NCI-H345 treated with DMSO at 0.1 percent for 48 hours (cell line): ENCODE results near the gene C7orf57.
"Not testable (repeated sequence)": the region's sequence is repeated elsewhere in the genome, so short reads cannot be mapped to it uniquely, and the experiment has no call there.

Source experiments
- DNase-seq: peaks from one replicate; lab custom pipeline; 2025; ENCODE audit not compliant: unreplicated experiment; lab: John Stamatoyannopoulos, UW

The C7orf57 gene

DNA sequence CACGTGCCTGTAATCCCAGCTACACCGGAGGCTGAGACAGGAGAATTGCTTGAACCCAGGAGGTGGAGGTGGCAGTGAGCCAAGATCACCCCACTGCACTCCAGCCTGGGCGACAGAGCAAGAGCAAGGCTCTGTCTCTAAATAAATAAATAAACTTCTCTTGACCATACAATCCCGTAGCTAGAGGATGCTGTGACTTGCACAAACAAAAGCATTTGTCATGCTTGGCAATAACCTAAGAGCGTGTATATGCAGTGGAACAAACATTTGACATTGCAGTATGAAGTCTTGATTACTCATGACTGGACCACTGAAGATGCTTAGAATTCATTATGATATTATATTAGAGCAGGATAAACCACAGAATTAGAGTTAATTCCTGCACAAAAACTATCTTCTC lies 1.4 kb upstream of the C7orf57 start:
- DNase-seq = peak; percentile 75

DNA sequence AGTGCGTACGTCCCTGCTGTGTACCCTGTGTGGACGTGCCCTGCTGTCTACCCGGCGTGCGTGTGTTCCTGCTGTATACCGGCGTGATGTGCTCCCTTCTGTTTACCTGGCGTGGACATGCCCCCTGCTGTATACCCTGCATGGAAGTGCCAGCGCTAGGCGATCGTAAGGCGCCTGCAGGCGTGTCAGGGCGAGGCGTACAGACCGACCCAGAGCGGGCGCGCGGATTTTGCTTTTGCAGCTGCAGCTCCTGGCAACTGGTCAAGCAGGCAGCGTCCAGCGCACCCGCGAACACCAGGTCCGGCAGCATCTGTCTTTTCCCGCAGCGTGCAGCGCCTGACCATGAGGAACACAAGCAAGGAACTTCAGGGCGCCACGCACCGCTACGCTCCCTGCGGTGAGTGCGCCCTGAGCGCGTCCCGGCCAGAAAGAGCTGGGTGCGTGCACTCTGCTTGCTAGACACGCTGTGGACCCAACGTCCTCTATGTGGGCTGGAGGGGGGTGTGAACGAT lies 680 bp downstream of the C7orf57 start:
- DNase-seq = no peak

DNA sequence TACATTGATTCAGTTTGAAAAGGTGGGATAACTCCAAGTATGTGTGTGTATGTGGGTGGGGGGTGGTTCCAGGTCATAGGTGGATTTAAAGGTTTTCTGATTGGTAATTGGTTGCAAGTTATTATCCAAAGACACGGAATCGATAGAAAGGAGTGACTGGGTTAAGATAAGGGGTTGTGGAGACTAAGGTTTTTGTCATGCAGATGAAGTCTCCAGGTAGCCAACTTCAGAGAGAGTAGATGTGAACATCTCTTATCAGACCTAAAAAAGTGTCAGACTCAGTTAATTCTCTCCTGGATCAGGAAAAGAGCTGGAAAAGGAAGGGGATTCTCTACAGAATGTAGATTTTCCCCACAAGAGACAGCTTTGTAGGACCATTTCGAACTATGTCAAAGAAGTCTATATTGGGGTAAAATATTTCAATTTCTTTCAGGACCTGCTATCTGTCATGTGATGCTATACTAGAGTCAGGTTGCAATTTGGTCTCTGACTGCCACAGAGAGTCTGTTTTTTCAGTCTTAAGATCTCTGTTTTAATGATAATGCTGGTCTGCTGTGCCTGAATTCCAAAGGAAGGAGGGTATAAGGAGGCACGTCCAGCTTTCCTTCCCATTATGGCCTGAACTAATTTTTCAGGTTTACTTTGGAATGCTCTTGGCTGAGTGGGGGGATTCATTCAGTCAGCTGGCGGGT lies 3.6 kb downstream of the C7orf57 start:
- DNase-seq = no peak

DNA sequence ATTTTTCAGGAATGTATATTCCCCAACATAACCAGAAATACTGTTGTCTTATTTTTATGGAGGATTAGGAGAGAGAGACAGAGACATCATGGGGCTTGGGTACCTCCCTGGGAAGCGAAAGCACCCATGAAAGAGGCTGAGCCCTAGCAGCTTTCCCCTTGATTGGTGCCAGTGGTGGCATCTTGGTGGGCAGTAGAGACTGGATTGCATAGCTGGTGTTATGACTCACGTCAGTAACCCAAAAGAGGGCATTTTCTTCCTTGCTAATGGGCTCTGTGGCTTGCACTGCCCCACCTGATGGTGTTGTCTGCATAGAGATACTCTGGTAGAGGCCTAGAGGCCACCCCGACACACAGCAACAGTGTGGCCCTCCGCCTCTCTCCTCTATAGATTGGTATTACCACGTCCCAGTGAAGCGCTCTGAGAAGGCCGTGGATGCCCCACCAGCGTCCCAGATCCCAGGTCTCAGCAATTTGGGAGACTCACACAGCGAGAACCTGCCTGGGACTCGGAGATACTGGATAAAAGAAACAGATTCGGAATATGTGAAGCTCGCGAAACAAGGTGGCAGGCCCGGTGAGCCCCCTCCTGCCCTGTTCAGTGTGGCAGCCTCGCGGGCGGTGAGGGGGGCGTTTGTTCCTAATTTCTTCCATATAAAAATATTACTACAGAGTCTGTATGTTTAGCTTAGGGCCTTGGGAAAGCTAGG lies 5.8 kb downstream of the C7orf57 start:
- DNase-seq = no peak

DNA sequence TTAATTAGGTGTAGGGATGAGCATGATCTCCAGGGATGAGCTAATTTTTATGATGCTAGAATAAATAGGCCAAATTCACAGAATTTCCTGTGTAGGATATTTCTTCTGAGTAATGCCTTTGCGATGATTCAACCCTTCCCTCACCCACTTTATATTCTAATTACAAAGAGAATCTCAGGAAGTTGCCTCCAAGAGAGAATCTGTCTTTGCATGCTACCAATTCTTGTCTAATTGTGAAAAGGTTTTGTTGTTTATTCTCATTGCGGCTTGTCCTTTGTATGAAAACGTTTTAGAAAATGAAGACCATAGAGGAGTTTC lies 6.3 kb downstream of the C7orf57 start:
- DNase-seq = no peak

DNA sequence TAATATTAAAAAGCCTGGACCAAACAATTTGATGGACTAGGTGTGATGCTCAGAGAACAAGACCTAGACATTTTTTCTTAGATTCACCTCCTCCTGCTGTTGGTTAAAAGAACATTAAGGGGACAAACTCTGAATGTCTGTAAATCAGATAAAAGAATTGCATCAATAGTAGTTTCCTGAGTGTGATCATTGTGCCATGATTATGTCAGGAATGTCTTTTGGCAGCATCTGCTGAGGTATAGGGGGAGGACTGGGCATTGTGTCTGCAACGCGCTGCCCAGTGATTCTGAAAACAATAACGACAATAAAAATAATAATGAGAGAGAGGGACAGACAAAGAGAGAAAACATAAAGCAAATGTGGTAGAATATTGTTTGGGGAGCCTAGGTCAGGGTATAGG lies 6.9 kb downstream of the C7orf57 start:
- DNase-seq = no peak

DNA sequence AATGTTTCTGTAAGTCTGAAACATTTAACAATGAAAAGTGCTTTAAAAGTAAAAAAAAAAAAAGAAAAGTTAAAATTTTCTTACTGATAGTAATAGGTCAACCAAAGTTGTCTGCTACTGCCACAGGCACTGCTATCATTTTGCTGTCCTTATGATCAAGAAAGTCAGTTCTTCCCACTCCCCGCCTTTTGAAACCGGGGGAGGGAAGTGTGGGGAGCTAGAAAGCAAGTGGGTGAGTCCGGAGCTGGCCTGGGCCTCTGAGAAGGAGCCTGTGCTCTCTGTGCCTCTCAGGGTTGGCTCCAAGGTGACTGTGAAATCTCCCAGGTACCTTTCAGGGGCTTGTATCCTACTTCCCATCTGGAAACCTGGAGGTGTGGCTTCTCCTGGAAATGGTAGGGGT lies 7.3 kb downstream of the C7orf57 start:
- no peak for DNase-seq

DNA sequence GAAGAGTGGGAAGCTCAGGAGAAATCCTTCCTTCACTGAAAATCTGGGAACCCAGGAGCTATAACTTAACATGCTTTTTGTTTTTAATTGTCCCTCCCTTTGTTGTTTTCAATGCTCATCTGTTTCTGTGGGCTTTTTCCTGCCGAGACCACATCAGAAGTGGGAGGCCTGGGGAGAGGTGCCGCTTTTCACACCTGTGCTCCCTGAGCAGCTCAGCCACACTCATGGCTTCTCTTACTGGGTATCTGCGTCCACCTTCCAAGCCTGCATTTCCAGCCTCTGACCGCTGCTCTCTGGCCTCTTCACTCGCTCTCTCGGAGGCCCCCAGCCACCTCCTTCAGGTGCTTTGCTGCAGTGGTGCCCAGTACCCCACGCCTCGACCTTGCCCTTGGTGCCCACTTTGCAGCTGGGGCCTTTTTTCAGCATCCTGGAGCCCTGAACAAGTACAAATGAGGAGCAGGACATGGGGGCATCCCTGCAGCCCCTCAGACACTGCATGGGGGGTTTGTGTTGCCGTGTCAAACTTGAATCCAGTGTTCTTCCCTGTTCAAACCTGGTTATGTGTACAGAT lies 9.9 kb downstream of the C7orf57 start:
- DNase-seq = no peak

DNA sequence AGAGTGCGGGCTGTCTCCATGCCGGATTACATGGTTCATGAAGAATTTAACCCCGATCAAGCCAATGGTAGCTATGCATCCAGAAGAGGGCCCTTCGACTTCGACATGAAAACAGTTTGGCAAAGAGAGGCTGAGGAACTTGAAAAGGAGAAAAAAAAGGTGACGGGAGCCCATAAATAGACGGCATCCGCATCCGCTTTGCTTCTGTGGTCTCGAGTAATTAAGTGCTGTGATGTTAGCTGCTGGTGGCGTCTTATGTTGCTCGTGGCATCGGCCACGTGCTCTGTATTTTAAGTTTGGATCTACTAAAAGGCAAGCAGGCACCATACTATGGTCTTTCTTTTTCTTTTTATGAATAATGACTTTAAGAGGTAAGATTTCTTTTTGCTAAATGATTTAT lies 11.1 kb downstream of the C7orf57 start:
- no peak for DNase-seq

DNA sequence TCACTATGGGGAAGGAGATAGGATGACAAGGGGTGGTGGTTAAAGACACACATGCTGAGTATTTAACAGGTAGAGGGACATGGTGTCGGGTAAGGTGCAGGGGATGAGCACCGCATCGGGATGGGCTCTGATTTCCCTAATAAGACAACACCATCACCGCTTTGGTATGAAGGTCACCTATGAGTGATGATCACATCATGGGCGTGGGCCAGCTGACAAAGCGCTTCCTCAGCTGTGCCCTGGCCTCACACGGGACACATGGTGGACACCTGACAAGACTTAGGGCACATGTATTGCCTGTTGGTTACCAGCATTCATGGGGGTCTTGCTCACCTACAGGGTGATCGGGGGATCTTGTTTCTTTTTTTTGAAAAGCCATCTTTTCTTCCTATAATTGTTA lies 12.8 kb downstream of the C7orf57 start:
- DNase-seq = no peak

DNA sequence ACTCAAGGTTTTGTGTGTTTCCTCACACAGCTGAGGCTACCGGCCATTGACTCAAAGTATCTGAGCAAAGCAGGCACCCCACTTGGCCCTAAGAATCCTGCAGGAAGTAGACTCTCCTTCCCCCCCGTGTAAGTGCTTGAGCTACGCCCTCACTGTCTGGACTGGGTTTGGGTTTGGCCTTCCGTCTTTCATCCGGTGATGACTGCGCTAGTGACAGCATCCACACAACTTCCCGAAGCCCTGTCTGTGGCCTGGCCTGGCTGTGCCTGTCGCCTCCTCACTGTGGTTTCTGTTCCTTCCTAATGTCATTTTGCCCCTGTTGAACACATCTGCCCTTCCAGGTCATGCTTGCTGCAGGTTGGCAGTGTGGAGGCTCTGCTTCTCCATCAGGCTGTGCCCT lies 14.5 kb downstream of the C7orf57 start:
- DNase-seq = no peak

DNA sequence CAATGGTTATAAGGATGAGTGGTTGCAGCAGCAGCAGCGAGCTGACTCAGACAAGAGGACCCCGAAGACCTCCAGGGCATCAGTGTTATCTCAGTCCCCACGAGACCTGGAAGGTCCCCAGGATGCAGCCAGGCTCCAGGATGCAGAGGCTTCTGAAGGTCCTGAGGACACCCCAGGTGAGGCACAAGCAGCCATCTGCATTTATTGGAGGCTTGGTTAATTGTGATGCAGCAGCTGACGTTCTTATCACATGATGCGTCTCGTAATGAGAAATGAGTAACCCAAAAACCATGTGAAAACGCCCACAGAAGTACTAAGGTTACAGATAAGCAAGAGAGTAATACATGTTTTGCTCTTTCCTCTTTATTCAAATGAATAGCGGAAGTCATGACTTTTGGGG lies 17.4 kb downstream of the C7orf57 start:
- no peak for DNase-seq

DNA sequence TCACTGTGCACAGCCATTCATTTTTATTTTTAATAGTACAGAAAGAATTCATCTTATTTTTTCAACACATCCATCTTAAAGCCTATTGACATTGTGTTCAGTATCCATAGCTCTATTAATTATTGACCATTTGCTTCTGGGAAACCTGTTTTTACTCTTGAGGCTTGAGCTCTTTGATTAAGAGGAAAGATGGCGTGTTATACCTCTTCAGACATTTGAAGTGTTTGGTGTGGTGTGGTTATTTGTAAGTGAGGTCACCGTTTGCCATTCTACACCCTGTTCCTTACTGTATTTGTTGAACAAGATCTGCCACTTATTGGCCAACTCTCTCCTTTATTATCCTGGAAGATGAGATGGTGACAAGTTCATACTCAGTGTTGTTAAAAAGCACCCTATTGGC lies 18.4 kb downstream of the C7orf57 start:
- no peak for DNase-seq

DNA sequence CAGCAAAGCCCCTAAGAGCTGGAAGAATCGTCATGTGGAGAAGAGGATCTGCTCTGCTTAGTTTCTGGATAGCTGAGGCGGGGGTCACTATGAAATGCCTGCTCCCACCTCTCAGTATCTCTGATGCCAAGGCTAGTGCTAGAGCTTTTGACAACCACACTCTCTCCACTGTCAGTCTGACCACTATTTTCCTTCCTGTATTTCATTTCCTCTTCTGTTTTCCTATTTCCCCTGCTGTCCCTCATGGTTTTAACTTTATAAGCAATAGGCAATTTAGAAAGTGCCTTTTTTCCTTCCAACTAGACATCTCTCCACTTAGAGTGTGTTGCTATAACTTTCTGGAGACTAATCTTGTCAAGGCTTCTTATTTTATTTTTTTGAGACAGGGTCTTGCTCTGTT lies 23.6 kb downstream of the C7orf57 start:
- no peak for DNase-seq

DNA sequence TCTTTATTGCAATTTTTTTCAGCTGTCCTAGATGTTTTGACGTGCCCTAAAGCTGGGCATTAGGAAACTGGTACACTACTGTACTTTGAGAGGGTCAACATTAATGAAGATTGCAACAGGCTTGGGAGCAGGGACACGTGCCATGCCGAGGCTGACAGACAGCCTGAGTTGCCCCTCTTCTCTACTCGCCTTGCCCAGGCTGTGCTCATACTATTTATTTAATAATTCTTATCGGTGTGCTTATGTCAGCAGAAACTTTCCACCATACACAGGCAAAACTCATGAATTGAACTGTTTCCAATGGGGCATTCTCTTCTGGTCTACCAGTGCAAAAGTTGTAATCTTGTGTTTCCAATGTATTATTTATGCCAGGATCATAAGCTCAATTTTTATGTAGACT lies 24.4 kb downstream of the C7orf57 start:
- DNase-seq = no peak

DNA sequence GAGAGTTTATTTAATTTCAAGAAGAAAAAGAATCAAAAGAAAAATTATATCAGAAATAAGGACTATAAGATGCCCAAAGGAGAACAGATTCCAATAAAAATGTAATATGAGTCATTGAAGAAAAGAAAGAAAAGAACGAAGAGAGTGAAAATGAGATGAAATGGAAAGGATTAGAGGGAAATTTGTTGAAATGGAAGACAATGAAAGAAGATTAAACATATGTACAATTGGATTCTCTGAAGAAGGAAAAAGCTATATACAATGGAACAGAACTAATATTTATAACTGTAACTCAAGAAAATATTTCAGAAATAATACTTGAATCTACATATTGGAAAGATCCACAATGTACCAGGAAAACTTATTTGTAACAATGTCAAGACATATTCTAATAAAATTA lies 28.6 kb downstream of the C7orf57 start:
- DNase-seq = no peak

DNA sequence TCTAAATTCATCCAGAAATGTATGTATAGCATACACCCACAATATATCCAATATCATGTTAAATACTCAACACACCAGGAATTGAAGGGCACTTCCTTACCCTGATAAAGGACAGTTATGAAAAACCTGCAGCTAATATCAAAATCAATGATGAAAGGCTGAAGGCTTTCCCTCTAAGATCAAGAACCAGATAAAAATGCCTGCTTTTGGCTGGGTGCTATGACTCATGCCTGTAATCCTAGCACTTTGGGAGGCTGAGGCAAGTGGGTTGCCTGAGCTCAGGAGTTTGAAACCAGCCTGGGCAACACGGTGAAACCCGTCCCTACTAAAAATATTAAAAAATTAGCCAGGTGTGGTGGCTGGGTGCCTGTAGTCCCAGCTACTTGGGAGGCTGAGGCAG lies 32.1 kb downstream of the C7orf57 start:
- DNase-seq = no peak

DNA sequence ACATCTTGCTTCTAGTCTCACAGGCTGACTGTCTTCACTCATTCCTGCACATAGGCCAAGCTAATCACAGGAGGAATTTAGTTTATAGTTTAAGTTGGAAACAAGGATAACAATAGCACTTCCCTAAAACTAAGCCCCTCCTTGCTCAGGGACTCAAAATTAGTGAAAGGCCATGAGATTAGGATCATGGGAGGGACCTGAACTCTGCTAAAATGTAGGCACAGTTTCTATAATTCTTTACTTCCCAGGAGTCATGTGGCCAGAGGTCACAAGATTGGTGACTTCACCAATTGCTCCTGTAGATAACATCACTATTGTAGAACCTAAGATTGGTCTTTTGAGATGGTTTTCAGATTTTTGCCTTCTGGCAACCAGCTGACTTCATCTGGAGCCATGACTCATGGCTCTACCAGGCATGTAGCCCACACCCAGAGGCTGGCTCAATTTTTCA lies 38.9 kb downstream of the C7orf57 start:
- DNase-seq = no peak

DNA sequence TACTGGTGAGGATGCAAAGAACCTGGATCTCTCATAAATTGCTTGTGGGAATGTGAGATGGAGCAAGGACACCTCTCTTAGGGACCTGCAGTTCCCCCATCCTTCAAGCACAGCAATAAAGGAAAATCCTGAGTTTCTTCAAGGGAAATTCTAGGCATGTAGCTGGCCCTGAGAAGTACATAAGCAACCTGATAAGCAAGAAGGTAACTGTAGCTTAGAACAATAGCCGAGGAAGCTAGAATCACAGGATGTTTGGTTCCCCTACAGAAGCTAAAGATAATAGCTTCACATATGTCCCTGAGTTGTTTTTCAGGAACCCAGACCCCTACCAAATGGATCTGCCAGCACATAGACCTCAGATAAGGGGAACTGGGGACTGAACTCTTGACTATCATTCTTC lies 42.1 kb downstream of the C7orf57 start:
- no peak for DNase-seq

DNA sequence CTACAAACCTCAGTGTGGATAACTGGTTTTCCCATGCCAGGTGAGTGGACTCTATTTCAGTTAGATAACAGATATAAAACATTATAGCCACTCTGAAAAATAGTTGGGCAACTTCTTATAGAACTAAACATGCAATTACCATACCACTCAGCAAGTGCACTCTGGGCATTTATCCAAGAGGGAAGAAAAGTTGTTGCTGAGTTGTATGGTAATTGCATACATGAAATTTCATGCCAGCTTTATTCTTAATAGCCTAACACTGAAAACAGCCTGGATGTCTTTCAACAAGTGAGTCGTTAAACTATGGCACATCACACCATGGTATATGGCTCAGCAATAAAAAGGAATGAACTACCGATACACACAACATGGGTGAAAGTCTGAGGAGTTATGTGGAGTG lies 43.1 kb downstream of the C7orf57 start:
- peak; percentile 11 for DNase-seq

DNA sequence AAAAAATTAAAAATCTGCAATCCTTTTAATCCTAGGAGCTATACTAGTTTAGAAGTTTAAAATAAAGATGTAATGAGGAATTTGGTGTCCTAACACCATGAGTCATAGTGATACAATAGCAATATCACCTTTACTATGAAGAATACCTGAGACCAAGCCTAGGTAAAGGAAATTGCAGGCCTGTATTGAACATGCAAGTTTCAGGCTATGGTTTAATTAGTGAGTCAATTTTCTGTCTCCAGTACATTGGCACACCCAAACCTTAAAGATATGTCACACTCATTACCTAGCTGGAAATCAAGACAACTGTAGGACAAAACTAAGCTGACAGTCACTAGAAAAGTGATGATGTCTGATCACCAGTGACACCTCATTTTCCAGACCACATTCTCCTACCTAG lies 47.0 kb downstream of the C7orf57 start:
- DNase-seq = not testable (repeated sequence)

DNA sequence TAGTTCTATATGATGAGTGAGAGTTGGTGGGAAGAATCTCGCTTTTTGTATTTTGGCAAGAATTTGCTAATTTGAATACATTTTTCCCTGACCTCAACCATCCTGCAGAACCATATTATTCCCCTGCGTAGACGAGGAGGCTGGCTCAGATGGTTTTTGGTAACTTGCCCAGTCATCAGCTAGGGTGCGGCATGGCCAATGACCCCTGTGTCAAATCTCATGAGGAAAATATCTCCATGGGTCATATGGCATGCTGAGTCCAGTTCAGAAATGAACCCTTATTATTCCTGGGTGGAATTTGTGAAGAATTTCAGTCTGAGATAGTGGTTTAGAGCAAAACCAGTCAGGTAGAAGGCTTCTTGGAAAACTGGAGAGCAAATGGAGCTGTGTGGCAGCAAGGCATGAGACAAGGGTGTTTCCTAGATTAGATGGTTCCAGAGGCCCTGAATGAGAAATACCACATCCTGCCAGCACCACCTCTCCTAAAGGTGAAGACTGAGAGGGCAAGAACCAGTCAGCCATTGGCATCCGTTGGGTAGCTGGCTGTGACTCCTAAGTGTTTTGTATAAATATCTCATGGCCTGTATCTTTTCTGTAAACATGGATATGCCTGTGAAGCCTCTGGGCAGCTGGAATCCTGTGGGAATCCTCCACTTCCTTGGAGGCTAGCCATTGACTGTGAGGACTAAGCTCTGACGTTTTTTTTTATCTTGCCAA lies 47.9 kb downstream of the C7orf57 start:
- no peak for DNase-seq
